Gastroesophageal sphincter (tissue), 4 donors: ENCODE data around the gene OPCML. TPM values are rescaled to one million over a fixed set of nuclear protein-coding genes. Genes with fewer than 3 reads are reported as not detected.

Experiments used
- ATAC-seq: fragments of 150-250 bp; one replicate; pipeline ENCODE4 v1.9.1; 2016; ENCODE audit warnings: mild to moderate bottlenecking, moderate library complexity
- H3K27ac ChIP-seq, 4 donors: fragments of 200-600 bp; sonication (generic) in 3 of 4; 1 replicate in 3 of 4; 2 replicates in 1 of 4; pipeline ENCODE4 v1.5.1; 2016 to 2019
- H3K27me3 ChIP-seq: fragments of 200-600 bp; sonication (generic); one replicate; pipeline ENCODE4 v1.5.1; 2019
- H3K36me3 ChIP-seq, 2 donors: fragments of 200-600 bp; sonication (generic); one replicate each; pipeline ENCODE4 v1.5.1; 2019; ENCODE audit warnings: control low read depth in 1 of 2
- H3K4me1 ChIP-seq, 3 donors: fragments of 200-600 bp; sonication (generic); 1 replicate in 2 of 3; 2 replicates in 1 of 3; pipeline ENCODE4 v1.5.1; 2016 to 2019; ENCODE audit warnings: control low read depth in 2 of 3
- H3K4me3 ChIP-seq, 2 donors: fragments of 200-600 bp; sonication (generic); one replicate each; pipeline ENCODE4 v1.5.1; 2019; ENCODE audit warnings: mild to moderate bottlenecking in 1 of 2, moderate library complexity in 1 of 2
- H3K9me3 ChIP-seq, 3 donors: fragments of 200-600 bp; sonication (generic); one replicate each; pipeline ENCODE4 v1.5.1; 2017 to 2019; ENCODE audit warnings: control low read depth in 2 of 3
- CTCF ChIP-seq, 4 experiments: fragments of 200-600 bp in 2 of 4; fragments of 450-650 bp in 2 of 4; sonication (generic) in 1 of 4; IDR thresholded peaks; one replicate each; pipeline ENCODE4 v1.5.1; 2017 to 2019; ENCODE audit warnings: antibody characterized with exemption in 4 of 4, mild to moderate bottlenecking in 2 of 4, moderate library complexity in 2 of 4
- EP300 ChIP-seq: sonication (generic); formaldehyde crosslinking; IDR thresholded peaks from one replicate; pipeline ENCODE4 v1.6.1; 2017; ENCODE audit warnings: antibody characterized with exemption, mild to moderate bottlenecking
- POLR2A ChIP-seq, 2 donors: fragments of 450-650 bp; IDR thresholded peaks; one replicate each; pipeline ENCODE4 v1.6.1; 2017; ENCODE audit warnings: antibody characterized with exemption in 2 of 2, mild to moderate bottlenecking in 2 of 2, moderate library complexity in 1 of 2
- POLR2AphosphoS5 ChIP-seq: sonication (generic); formaldehyde crosslinking; IDR thresholded peaks from one replicate; pipeline ENCODE4 v1.6.1; 2017; ENCODE audit warnings: antibody characterized with exemption
- WGBS, 2 donors: methylation state at CpG; one replicate each; pipeline ENCODE4 v1.1.5; 2018; ENCODE audit warnings: low coverage in 1 of 2; 5-methylcytosine and 5-hydroxymethylcytosine counted together
- total RNA-seq, 4 donors: library from RNA; depleted of rRNA; stranded (reverse); fragments of >200 nt; gene quantifications; one replicate each; pipeline ENCODE4 v1.1.0, GENCODE V29; 2016

OPCML gene
- total RNA-seq, 4 donors from 2014 or later, result 0.13 to 0.93 (median 0.33) TPM

GRCh38 chr11:133048270-133048669, 484.0 kb downstream of the OPCML start:
- Histone ChIP-seq H3K36me3 (no peaks in the 10 kb centered on the region), H3K4me1 (no peaks in the 10 kb centered on the region), H3K27ac (no peak overlapping the region), H3K27me3 (peaks cover 91% of the 10 kb centered on the region), H3K9me3 (no peaks in the 10 kb centered on the region), H3K4me3 (no peak overlapping the region)
- no peak for ATAC-seq
- no peak for TF ChIP-seq POLR2A (IDR thresholded peaks at IDR 0.05)
- TF ChIP-seq CTCF (IDR thresholded peaks at IDR 0.05), result no peak
- no peak for TF ChIP-seq POLR2AphosphoS5
- TF ChIP-seq EP300, result no peak
- 71 to 75% methylated on average over 7 to 8 of the region's 8 CpGs for WGBS, 2 donors

GRCh38 chr11:133047771-133048115, 484.6 kb downstream of the OPCML start:
- 20 to 27% methylated on average over 2 to 5 of the region's 5 CpGs for WGBS, 2 donors
- Histone ChIP-seq H3K4me3 (no peak overlapping the region), H3K27ac (no peak overlapping the region), H3K27me3 (peaks cover 95% of the 10 kb centered on the region), H3K36me3 (no peaks in the 10 kb centered on the region), H3K4me1 (no peaks in the 10 kb centered on the region), H3K9me3 (no peaks in the 10 kb centered on the region)
- ATAC-seq, result no peak
- TF ChIP-seq EP300 (no peak), CTCF (IDR thresholded peaks at IDR 0.05) (no peak), POLR2AphosphoS5 (no peak), POLR2A (IDR thresholded peaks at IDR 0.05) (no peak)

- Histone ChIP-seq H3K4me3 (no peak overlapping the region), H3K27me3 (peaks cover 95% of the 10 kb centered on the region), H3K27ac (no peak overlapping the region), H3K4me1 (no peaks in the 10 kb centered on the region), H3K9me3 (no peaks in the 10 kb centered on the region), H3K36me3 (no peaks in the 10 kb centered on the region)
- ATAC-seq, result no peak
- WGBS, 2 donors, result 16 to 36% methylated on average over 14 of the region's 15 CpGs
- TF ChIP-seq EP300 (no peak), POLR2A (IDR thresholded peaks at IDR 0.05) (no peak), CTCF (IDR thresholded peaks at IDR 0.05) (no peak), POLR2AphosphoS5 (no peak)
These were observed 485.1 kb downstream of the OPCML start for GRCh38 chr11:133047036-133047770.

- ATAC-seq, result no peak
- Histone ChIP-seq H3K4me1 (no peaks in the 10 kb centered on the region), H3K27me3 (peaks cover 95% of the 10 kb centered on the region), H3K36me3 (no peaks in the 10 kb centered on the region), H3K4me3 (no peak overlapping the region), H3K27ac (no peak overlapping the region), H3K9me3 (no peaks in the 10 kb centered on the region)
- WGBS, 2 donors, result 57 to 65% methylated on average over 7 of the region's 7 CpGs
- TF ChIP-seq POLR2A (IDR thresholded peaks at IDR 0.05) (no peak), EP300 (no peak), CTCF (IDR thresholded peaks at IDR 0.05) (no peak), POLR2AphosphoS5 (no peak)
These were observed 486.0 kb downstream of the OPCML start for GRCh38 chr11:133046252-133046651.
